Limb (tissue), 2 donors: ENCODE data around the gene SPECC1.
"Not testable (repeated sequence)": the region's sequence is repeated elsewhere in the genome, so short reads cannot be mapped to it uniquely, and the experiment has no call there.

Experiments used
- DNase-seq, 2 donors: peaks; one replicate each; pipeline ENCODE4 v3.0.0-alpha.2; 2016; ENCODE audit errors: extremely low spot score in 2 of 2

The SPECC1 gene

GRCh38 chr17:20092973-20093626 lies 83.9 kb downstream of the SPECC1 start:
- DNase-seq, result no peak

GRCh38 chr17:20094777-20095176 lies 85.6 kb downstream of the SPECC1 start:
- DNase-seq, result no peak

- peak; percentile 70 to 78 for DNase-seq
Measured at GRCh38 chr17:20095336-20096080, 86.3 kb downstream of the SPECC1 start.

- no peak for DNase-seq
Measured at GRCh38 chr17:20096430-20096829, 87.3 kb downstream of the SPECC1 start.

GRCh38 chr17:20097330-20097729 lies 88.2 kb downstream of the SPECC1 start:
- DNase-seq, result no peak

- DNase-seq, result no peak
Measured at GRCh38 chr17:20098314-20098713, 89.2 kb downstream of the SPECC1 start.

- not testable (repeated sequence) for DNase-seq
Measured at GRCh38 chr17:20100806-20101205, 91.6 kb downstream of the SPECC1 start.

- DNase-seq, result no peak
Measured at GRCh38 chr17:20103454-20104446, 94.6 kb downstream of the SPECC1 start.

GRCh38 chr17:20105539-20106280 lies 96.6 kb downstream of the SPECC1 start:
- DNase-seq, result no peak

- DNase-seq, result not testable (repeated sequence)
Measured at GRCh38 chr17:20106446-20106845, 97.3 kb downstream of the SPECC1 start.

- no peak for DNase-seq
Measured at GRCh38 chr17:20109076-20109475, 99.9 kb downstream of the SPECC1 start.

GRCh38 chr17:20111538-20111937 lies 102.4 kb downstream of the SPECC1 start:
- no peak for DNase-seq

- no peak for DNase-seq
Measured at GRCh38 chr17:20114466-20114865, 105.3 kb downstream of the SPECC1 start.

GRCh38 chr17:20116683-20117309 lies 107.6 kb downstream of the SPECC1 start:
- peak; percentile 48 to 55 for DNase-seq

- no peak for DNase-seq
Measured at GRCh38 chr17:20118280-20118679, 109.1 kb downstream of the SPECC1 start.

GRCh38 chr17:20120836-20121235 lies 111.7 kb downstream of the SPECC1 start:
- peak; percentile 29 to 41 for DNase-seq

- DNase-seq, result peak; percentile 52 to 75
Measured at GRCh38 chr17:20121359-20122253, 112.4 kb downstream of the SPECC1 start.

GRCh38 chr17:20122254-20122879 lies 113.2 kb downstream of the SPECC1 start:
- no peak for DNase-seq

- DNase-seq, result no peak
Measured at GRCh38 chr17:20123209-20123608, 114.0 kb downstream of the SPECC1 start.
